ENCODE measurements around the gene HDAC4. TPM values are rescaled to one million over a fixed set of nuclear protein-coding genes. Genes with fewer than 3 reads are reported as not detected.

Gene HDAC4
- total RNA-seq, 4 donors from 2014 or later, result 21.6 to 72.7 (median 35.2) TPM

GRCh38 chr2:239300871-239301735, 99.7 kb downstream of the HDAC4 start:
- Histone ChIP-seq H3K4me1 (peaks cover 5 to 98% (median 36%) of the 10 kb centered on the region in 3 donors), H3K4me3 (peak overlapping the region in 1 of 4 donors; percentile 26), H3K27ac (peak overlapping the region in 2 of 4 donors; percentile 49 to 86), H3K27me3 (no peaks in the 10 kb centered on the region), H3K36me3 (no peaks in the 10 kb centered on the region), H3K9me3 (no peaks in the 10 kb centered on the region)
- no peak for TF ChIP-seq CTCF (IDR thresholded peaks at IDR 0.05)
- no peak for TF ChIP-seq POLR2A (IDR thresholded peaks at IDR 0.05)
- intact Hi-C loops (cut with DNase I), result no loop called here
- WGBS, 2 donors, result 83 to 93% methylated on average over 17 to 25 of the region's 26 CpGs
- DNase-seq, result no peak

- peaks cover 5 to 98% (median 36%) of the 10 kb centered on the region in 3 donors for H3K4me1 ChIP-seq
- H3K27ac ChIP-seq, result peak overlapping the region in 2 of 4 donors; percentile 49 to 86
- no peaks in the 10 kb centered on the region for H3K9me3 ChIP-seq
- intact Hi-C loops (cut with DNase I), result no loop called here
- 88 to 94% methylated on average over 5 of the region's 5 CpGs for WGBS, 2 donors
- no peaks in the 10 kb centered on the region for H3K27me3 ChIP-seq
- DNase-seq, result no peak
- H3K36me3 ChIP-seq, result no peaks in the 10 kb centered on the region
- no peak overlapping the region for H3K4me3 ChIP-seq
- TF ChIP-seq CTCF (IDR thresholded peaks at IDR 0.05) (no peak), POLR2A (IDR thresholded peaks at IDR 0.05) (no peak)
Measured at GRCh38 chr2:239300242-239300641, 100.6 kb downstream of the HDAC4 start.

- Histone ChIP-seq H3K36me3 (no peaks in the 10 kb centered on the region), H3K4me1 (peaks cover 5 to 94% (median 33%) of the 10 kb centered on the region in 3 donors), H3K27me3 (no peaks in the 10 kb centered on the region), H3K27ac (peak overlapping the region in 3 of 4 donors; percentile 26 to 86 (median 34)), H3K4me3 (no peak overlapping the region), H3K9me3 (no peaks in the 10 kb centered on the region)
- intact Hi-C loops (cut with DNase I), result no loop called here
- TF ChIP-seq CTCF (IDR thresholded peaks at IDR 0.05), result no peak
- no peak for TF ChIP-seq POLR2A (IDR thresholded peaks at IDR 0.05)
- no peak for DNase-seq
- 78 to 83% methylated on average over 7 to 17 of the region's 19 CpGs for WGBS, 2 donors
Measured at GRCh38 chr2:239299218-239299939, 101.4 kb downstream of the HDAC4 start.

GRCh38 chr2:239298116-239298804, 102.6 kb downstream of the HDAC4 start:
- Histone ChIP-seq H3K27ac (peak overlapping the region in 3 of 4 donors; percentile 25 to 86 (median 44)), H3K4me1 (peaks cover 5 to 94% (median 30%) of the 10 kb centered on the region in 3 donors), H3K36me3 (no peaks in the 10 kb centered on the region), H3K27me3 (no peaks in the 10 kb centered on the region), H3K4me3 (peak overlapping the region in 1 of 4 donors; percentile 21), H3K9me3 (no peaks in the 10 kb centered on the region)
- WGBS, 2 donors, result 27 to 42% methylated on average over 9 to 13 of the region's 14 CpGs
- intact Hi-C loops (cut with DNase I), result no loop called here
- no peak for DNase-seq
- peak in 1 of 4 donors; percentile 12 for TF ChIP-seq POLR2A (IDR thresholded peaks at IDR 0.05)
- TF ChIP-seq CTCF (IDR thresholded peaks at IDR 0.05), result peak in 1 of 6 experiments; percentile 7
